ENCODE data around the gene TOR1B. TPM values are rescaled to one million over a fixed set of nuclear protein-coding genes. Genes with fewer than 3 reads are reported as not detected.
A peak's percentile ranks its signal among the peaks of the same experiment; 100 is the strongest.

Gene TOR1B
- total and polyA plus RNA-seq, 4 donors, result 12.8 to 31.9 (median 17.8) TPM

DNA sequence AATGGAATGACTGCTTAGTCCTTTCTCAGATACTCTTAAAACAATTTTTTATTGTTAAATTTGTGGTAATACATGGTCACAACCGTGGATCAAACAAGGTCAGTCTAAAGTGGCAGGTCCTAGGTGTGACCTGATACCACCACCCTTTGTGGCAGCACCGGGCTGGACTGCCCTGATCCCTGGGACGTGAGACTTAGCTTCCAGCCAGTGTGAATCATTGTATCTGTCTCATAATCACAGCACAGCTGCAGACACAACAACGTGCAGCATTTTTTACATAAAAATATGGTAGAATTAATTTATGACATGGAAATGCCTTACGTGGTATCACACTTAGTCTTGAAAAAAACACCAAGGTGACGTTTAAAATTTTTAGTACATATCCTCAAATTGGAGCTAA, 7.8 kb downstream of the TOR1B start:
- Histone ChIP-seq H3K27me3 (ENCODE audit: control insufficient read depth in 4 of 4, insufficient read depth in 4 of 4, low read length in 3 of 4) (no peaks in the 10 kb centered on the region), H3K36me3 (ENCODE audit: control insufficient read depth in 4 of 4, insufficient read depth in 3 of 4, low read depth in 1 of 4, low read length in 3 of 4) (peaks cover 7 to 22% (median 11%) of the 10 kb centered on the region in 4 donors), H3K4me3 (ENCODE audit: low read depth in 1 of 3, low read length in 3 of 3) (no peak overlapping the region), H3K9me3 (ENCODE audit: control insufficient read depth in 4 of 4, low read length in 3 of 4) (no peaks in the 10 kb centered on the region), H3K9ac (ENCODE audit: low read depth in 1 of 2, low read length in 2 of 2) (no peak overlapping the region), H3K4me1 (ENCODE audit: control insufficient read depth in 4 of 4, insufficient read depth in 4 of 4, low read length in 3 of 4) (peaks cover 7 to 22% (median 12%) of the 10 kb centered on the region in 4 donors), H3K27ac (ENCODE audit: low read depth in 1 of 2, low read length in 2 of 2) (peak overlapping the region; percentile 76 to 79)
- no peak for TF ChIP-seq RAD21 (IDR thresholded peaks at IDR 0.05)
- no peak for TF ChIP-seq YY1 (IDR thresholded peaks at IDR 0.05)
- TF ChIP-seq, protein P1, sequence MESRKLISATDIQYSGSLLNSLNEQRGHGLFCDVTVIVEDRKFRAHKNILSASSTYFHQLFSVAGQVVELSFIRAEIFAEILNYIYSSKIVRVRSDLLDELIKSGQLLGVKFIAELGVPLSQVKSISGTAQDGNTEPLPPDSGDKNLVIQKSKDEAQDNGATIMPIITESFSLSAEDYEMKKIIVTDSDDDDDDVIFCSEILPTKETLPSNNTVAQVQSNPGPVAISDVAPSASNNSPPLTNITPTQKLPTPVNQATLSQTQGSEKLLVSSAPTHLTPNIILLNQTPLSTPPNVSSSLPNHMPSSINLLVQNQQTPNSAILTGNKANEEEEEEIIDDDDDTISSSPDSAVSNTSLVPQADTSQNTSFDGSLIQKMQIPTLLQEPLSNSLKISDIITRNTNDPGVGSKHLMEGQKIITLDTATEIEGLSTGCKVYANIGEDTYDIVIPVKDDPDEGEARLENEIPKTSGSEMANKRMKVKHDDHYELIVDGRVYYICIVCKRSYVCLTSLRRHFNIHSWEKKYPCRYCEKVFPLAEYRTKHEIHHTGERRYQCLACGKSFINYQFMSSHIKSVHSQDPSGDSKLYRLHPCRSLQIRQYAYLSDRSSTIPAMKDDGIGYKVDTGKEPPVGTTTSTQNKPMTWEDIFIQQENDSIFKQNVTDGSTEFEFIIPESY (IDR thresholded peaks at IDR 0.05), result no peak
- no peak for TF ChIP-seq TAF1 (conservative IDR thresholded peaks at IDR 0.05)
- TF ChIP-seq HNF4G (IDR thresholded peaks at IDR 0.05), result no peak
- TF ChIP-seq, protein P2, sequence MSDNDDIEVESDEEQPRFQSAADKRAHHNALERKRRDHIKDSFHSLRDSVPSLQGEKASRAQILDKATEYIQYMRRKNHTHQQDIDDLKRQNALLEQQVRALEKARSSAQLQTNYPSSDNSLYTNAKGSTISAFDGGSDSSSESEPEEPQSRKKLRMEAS (IDR thresholded peaks at IDR 0.05), result no peak
- no peak for TF ChIP-seq RXRA (IDR thresholded peaks at IDR 0.05)
- no peak for TF ChIP-seq FOXA2 (IDR thresholded peaks at IDR 0.05)
- no peak for TF ChIP-seq FOXA1 (IDR thresholded peaks at IDR 0.05)
- no peak for TF ChIP-seq EGR1 (IDR thresholded peaks at IDR 0.05; ENCODE audit: low read depth in 2 of 2)
- TF ChIP-seq NR2F2 (IDR thresholded peaks at IDR 0.05), result no peak
- TF ChIP-seq, protein P3, sequence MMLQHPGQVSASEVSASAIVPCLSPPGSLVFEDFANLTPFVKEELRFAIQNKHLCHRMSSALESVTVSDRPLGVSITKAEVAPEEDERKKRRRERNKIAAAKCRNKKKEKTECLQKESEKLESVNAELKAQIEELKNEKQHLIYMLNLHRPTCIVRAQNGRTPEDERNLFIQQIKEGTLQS (IDR thresholded peaks at IDR 0.05), result no peak
- no peak for TF ChIP-seq JUND (IDR thresholded peaks at IDR 0.05)
- TF ChIP-seq HNF4A (conservative IDR thresholded peaks at IDR 0.05), result no peak
- no peak for TF ChIP-seq GABPA (IDR thresholded peaks at IDR 0.05 in 1 of 2, conservative IDR thresholded peaks at IDR 0.05 in 1 of 2)
- TF ChIP-seq, protein P4, sequence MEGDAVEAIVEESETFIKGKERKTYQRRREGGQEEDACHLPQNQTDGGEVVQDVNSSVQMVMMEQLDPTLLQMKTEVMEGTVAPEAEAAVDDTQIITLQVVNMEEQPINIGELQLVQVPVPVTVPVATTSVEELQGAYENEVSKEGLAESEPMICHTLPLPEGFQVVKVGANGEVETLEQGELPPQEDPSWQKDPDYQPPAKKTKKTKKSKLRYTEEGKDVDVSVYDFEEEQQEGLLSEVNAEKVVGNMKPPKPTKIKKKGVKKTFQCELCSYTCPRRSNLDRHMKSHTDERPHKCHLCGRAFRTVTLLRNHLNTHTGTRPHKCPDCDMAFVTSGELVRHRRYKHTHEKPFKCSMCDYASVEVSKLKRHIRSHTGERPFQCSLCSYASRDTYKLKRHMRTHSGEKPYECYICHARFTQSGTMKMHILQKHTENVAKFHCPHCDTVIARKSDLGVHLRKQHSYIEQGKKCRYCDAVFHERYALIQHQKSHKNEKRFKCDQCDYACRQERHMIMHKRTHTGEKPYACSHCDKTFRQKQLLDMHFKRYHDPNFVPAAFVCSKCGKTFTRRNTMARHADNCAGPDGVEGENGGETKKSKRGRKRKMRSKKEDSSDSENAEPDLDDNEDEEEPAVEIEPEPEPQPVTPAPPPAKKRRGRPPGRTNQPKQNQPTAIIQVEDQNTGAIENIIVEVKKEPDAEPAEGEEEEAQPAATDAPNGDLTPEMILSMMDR (IDR thresholded peaks at IDR 0.05; ENCODE audit: low read depth, low read length, missing input control), result no peak
- TF ChIP-seq SP1 (IDR thresholded peaks at IDR 0.05), result no peak
- WGBS, result 41% methylated on average over 6 of the region's 6 CpGs
- DNase-seq (ENCODE audit: low spot score), result no peak

DNA sequence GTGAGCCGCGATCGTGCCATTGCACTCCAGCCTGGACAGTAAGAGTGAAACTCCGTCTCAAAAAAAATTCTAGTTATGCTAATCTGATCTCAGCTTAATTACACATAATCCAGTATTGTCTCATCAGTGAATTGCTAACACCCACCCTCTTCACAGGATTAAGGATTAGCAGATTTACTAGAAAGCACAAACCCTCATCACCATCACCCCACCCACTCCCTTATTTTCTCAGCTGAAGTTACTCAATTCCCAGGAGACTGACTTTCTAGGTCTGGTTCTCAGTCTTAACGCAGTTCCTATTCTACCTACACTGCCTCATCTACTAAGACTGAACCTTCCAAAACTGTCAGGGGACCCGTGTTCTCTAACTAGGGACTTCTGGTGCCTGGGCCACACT, 9.0 kb downstream of the TOR1B start:
- 80% methylated on average over 6 of the region's 6 CpGs for WGBS
- H3K27me3 ChIP-seq (ENCODE audit: control insufficient read depth in 4 of 4, insufficient read depth in 4 of 4, low read length in 3 of 4), result no peaks in the 10 kb centered on the region
- peaks cover 8 to 32% (median 16%) of the 10 kb centered on the region in 4 donors for H3K36me3 ChIP-seq (ENCODE audit: control insufficient read depth in 4 of 4, insufficient read depth in 3 of 4, low read depth in 1 of 4, low read length in 3 of 4)

More for the DNA sequence above, 9.0 kb downstream of the TOR1B start:
- Histone ChIP-seq H3K9me3 (ENCODE audit: control insufficient read depth in 4 of 4, low read length in 3 of 4) (no peaks in the 10 kb centered on the region), H3K4me1 (ENCODE audit: control insufficient read depth in 4 of 4, insufficient read depth in 4 of 4, low read length in 3 of 4) (peaks cover 7 to 22% (median 12%) of the 10 kb centered on the region in 4 donors), H3K9ac (ENCODE audit: low read depth in 1 of 2, low read length in 2 of 2) (no peak overlapping the region), H3K4me3 (ENCODE audit: low read depth in 1 of 3, low read length in 3 of 3) (no peak overlapping the region), H3K27ac (ENCODE audit: low read depth in 1 of 2, low read length in 2 of 2) (peak overlapping the region; percentile 76 to 79)
- no peak for DNase-seq (ENCODE audit: low spot score)
- TF ChIP-seq RXRA (IDR thresholded peaks at IDR 0.05) (no peak), HNF4A (conservative IDR thresholded peaks at IDR 0.05) (no peak)
- TF ChIP-seq, protein P5, sequence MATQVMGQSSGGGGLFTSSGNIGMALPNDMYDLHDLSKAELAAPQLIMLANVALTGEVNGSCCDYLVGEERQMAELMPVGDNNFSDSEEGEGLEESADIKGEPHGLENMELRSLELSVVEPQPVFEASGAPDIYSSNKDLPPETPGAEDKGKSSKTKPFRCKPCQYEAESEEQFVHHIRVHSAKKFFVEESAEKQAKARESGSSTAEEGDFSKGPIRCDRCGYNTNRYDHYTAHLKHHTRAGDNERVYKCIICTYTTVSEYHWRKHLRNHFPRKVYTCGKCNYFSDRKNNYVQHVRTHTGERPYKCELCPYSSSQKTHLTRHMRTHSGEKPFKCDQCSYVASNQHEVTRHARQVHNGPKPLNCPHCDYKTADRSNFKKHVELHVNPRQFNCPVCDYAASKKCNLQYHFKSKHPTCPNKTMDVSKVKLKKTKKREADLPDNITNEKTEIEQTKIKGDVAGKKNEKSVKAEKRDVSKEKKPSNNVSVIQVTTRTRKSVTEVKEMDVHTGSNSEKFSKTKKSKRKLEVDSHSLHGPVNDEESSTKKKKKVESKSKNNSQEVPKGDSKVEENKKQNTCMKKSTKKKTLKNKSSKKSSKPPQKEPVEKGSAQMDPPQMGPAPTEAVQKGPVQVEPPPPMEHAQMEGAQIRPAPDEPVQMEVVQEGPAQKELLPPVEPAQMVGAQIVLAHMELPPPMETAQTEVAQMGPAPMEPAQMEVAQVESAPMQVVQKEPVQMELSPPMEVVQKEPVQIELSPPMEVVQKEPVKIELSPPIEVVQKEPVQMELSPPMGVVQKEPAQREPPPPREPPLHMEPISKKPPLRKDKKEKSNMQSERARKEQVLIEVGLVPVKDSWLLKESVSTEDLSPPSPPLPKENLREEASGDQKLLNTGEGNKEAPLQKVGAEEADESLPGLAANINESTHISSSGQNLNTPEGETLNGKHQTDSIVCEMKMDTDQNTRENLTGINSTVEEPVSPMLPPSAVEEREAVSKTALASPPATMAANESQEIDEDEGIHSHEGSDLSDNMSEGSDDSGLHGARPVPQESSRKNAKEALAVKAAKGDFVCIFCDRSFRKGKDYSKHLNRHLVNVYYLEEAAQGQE (IDR thresholded peaks at IDR 0.05), result no peak
- TF ChIP-seq, protein P3 (IDR thresholded peaks at IDR 0.05), result no peak
- TF ChIP-seq, protein P4 (IDR thresholded peaks at IDR 0.05; ENCODE audit: low read depth, low read length, missing input control), result no peak

Measured in liver (tissue), 9 donors.